Fibroblast of lung (primary cell): Measurements from ENCODE around the gene WDPCP. TPM values are rescaled to one million over a fixed set of nuclear protein-coding genes. Genes with fewer than 3 reads are reported as not detected.

Source experiments
- DNase-seq, 2 donors: peaks; one replicate each; pipeline versions ENCODE4 v3.0.0 to v3.0.0-alpha.2; 2010; ENCODE audit warnings: low read depth in 2 of 2
- H2AFZ ChIP-seq: 2 replicates; pipeline ENCODE4 v1.5.1; 2012; ENCODE audit warnings: low read length, control low read depth, inconsistent platforms
- H3K27ac ChIP-seq: 2 replicates; pipeline ENCODE4 v1.5.1; 2011; ENCODE audit warnings: low read length, control low read depth; ENCODE audit not compliant: insufficient read depth
- H3K27me3 ChIP-seq: 2 replicates; pipeline ENCODE4 v1.5.1; 2011; ENCODE audit warnings: mild to moderate bottlenecking, low read length; ENCODE audit not compliant: control insufficient read depth, insufficient read depth
- H3K36me3 ChIP-seq: 2 replicates; pipeline ENCODE4 v1.5.1; 2011; ENCODE audit warnings: low read length; ENCODE audit not compliant: control insufficient read depth, insufficient read depth
- H3K4me1 ChIP-seq: 2 replicates; pipeline ENCODE4 v1.5.1; 2011; ENCODE audit warnings: low read length; ENCODE audit not compliant: control insufficient read depth, insufficient read depth; ENCODE audit errors: extremely low read depth
- H3K4me2 ChIP-seq: 2 replicates; pipeline ENCODE4 v1.5.1; 2011; ENCODE audit warnings: low read length, control low read depth; ENCODE audit not compliant: insufficient read depth; ENCODE audit errors: extremely low read depth
- H3K4me3 ChIP-seq, 4 experiments: fragments of 200-600 bp in 1 of 4; sonication (generic) in 1 of 4; replicated peaks in 1 of 4; 2 replicates each; pipeline ENCODE4 v1.5.1; 2011 to 2016; ENCODE audit warnings: low read length in 4 of 4, low read depth in 3 of 4, mild to moderate bottlenecking in 3 of 4, control low read depth in 2 of 4, inconsistent platforms in 1 of 4, mixed read lengths in 1 of 4; ENCODE audit not compliant: insufficient read depth in 1 of 4; ENCODE audit errors: control extremely low read depth in 1 of 4
- H3K79me2 ChIP-seq: 2 replicates; pipeline ENCODE4 v1.5.1; 2012; ENCODE audit warnings: mild to moderate bottlenecking, low read length, inconsistent platforms; ENCODE audit not compliant: control insufficient read depth, insufficient read depth
- H3K9ac ChIP-seq: 2 replicates; pipeline ENCODE4 v1.5.1; 2011; ENCODE audit warnings: mild to moderate bottlenecking, low read length, control low read depth; ENCODE audit not compliant: insufficient read depth
- H3K9me3 ChIP-seq: 2 replicates; pipeline ENCODE4 v1.5.1; 2012; ENCODE audit warnings: low read depth, low read length; ENCODE audit not compliant: control insufficient read depth, insufficient read depth
- H4K20me1 ChIP-seq: 2 replicates; pipeline ENCODE4 v1.5.1; 2011; ENCODE audit warnings: low read length; ENCODE audit not compliant: control insufficient read depth, insufficient read depth; ENCODE audit errors: extremely low read depth
- EZH2 ChIP-seq: IDR thresholded peaks from 2 replicates; pipeline ENCODE4 v1.5.1; 2012; ENCODE audit warnings: low read length, control low read depth, mild to moderate bottlenecking; ENCODE audit errors: missing control alignments
- polyA plus RNA-seq, 2 donors: library from polyadenylated mRNA; depleted of rRNA in 1 of 2; stranded (reverse) in 1 of 2; unstranded in 1 of 2; fragments of >200 nt; gene quantifications; 2 replicates each; pipeline ENCODE4 v1.2.1, GENCODE V29; 2011 to 2012; ENCODE audit warnings: missing spikeins in 1 of 2
- total RNA-seq: library from RNA; depleted of rRNA; stranded (reverse); fragments of >200 nt; gene quantifications from 2 replicates; pipeline ENCODE4 v1.2.1, GENCODE V29; 2014
- TF ChIP-seq, protein P1 (sequence below), 2 donors: IDR thresholded peaks in 1 of 2; conservative IDR thresholded peaks in 1 of 2; 1 replicate in 1 of 2; 2 replicates in 1 of 2; pipeline ENCODE4 v1.5.1; 2011 to 2012; ENCODE audit warnings: low read length in 2 of 2, control low read depth in 1 of 2, inconsistent platforms in 1 of 2, low read depth in 1 of 2, mild to moderate bottlenecking in 1 of 2

The WDPCP gene
- total and polyA plus RNA-seq, 2 donors (not counting 1 experiment from before 2014, with no cell fraction given), result 5.2 to 8.4 TPM

DNA sequence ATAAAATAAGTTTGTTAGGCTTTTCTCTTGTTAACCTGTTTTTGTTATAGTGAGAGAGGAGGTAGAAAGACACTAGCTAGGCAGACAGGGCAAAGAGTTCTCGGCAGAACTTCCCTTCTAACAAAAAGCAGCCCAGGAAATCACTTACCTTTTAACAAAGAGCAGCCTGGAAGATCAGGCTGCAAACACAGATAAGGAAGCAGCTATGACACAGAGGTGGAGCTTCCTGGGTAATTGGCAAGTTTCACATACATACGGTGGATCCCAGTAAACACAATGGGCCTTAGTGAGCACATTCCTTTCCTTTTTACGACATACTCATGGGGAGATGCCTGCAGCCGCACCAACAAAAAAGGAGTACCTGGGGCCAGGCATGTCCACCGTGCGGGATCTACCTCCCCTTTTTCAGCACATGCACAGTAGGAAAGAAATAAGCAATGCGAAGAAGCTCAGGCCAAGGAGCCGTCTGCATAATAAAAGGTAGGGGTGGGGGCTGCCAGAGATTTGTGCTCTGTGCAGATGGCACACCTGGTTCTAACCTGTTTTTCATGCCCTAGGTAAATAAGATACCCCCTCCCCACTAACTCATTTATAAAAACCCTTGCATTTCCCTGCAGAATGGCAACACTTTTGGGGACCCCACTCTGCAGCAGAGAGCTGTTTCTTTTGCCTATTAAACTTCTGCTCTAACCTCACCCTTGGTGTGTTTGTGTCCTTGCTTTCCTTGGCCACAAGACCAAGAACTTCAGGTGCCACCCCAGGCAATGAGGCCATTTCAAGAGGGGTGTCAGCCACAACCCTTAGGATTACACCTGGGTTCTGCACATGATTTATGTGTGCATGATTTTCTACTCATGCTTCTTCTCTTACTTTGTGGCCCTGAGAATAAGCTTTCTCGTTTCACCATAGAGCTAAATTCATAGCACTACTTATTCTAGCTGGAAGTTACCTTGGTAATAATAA is 27.0 kb upstream of the WDPCP start:
- Histone ChIP-seq H3K27ac (no peak overlapping the region), H3K27me3 (no peaks in the 10 kb centered on the region), H2AFZ (no peak overlapping the region), H3K9ac (no peak overlapping the region), H3K4me1 (no peaks in the 10 kb centered on the region), H3K36me3 (no peaks in the 10 kb centered on the region), H4K20me1 (no peaks in the 10 kb centered on the region), H3K4me3 (no peak overlapping the region), H3K4me2 (no peak overlapping the region), H3K9me3 (no peaks in the 10 kb centered on the region), H3K79me2 (no peaks in the 10 kb centered on the region)
- TF ChIP-seq, protein P1, sequence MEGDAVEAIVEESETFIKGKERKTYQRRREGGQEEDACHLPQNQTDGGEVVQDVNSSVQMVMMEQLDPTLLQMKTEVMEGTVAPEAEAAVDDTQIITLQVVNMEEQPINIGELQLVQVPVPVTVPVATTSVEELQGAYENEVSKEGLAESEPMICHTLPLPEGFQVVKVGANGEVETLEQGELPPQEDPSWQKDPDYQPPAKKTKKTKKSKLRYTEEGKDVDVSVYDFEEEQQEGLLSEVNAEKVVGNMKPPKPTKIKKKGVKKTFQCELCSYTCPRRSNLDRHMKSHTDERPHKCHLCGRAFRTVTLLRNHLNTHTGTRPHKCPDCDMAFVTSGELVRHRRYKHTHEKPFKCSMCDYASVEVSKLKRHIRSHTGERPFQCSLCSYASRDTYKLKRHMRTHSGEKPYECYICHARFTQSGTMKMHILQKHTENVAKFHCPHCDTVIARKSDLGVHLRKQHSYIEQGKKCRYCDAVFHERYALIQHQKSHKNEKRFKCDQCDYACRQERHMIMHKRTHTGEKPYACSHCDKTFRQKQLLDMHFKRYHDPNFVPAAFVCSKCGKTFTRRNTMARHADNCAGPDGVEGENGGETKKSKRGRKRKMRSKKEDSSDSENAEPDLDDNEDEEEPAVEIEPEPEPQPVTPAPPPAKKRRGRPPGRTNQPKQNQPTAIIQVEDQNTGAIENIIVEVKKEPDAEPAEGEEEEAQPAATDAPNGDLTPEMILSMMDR (conservative IDR thresholded peaks at IDR 0.05 in 1 of 2, IDR thresholded peaks at IDR 0.05 in 1 of 2; ENCODE audit: low read depth in 1 of 2, low read length in 2 of 2), result no peak
- no peak for TF ChIP-seq EZH2
- peak in 1 of 2 donors; percentile 64 for DNase-seq

DNA sequence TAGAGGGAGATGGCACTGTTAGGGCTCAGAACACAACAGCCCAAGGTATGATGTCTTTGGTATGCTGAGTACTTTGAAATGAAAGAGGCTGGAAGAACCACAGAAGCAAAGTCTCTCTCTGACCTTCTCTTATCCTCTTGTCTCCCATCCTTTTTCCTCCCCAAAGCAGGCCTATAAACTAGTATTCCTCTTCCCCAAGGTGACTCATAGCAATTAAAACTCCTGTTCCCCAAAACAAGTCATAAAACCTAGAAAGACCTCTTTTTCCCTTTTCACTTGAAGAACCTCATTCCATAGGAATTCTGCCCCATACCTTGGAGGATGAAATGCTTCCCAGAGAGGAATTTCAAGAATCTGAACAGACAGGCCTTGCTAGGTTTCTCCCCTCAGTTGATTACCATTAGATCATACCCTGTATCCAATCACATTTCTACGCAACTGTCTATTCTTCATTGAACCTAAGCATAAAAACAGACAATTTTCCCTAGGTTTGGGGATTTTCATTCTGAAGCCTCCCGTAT is 26.2 kb upstream of the WDPCP start:
- H3K4me1 ChIP-seq, result no peaks in the 10 kb centered on the region
- no peak overlapping the region for H3K27ac ChIP-seq
- no peak overlapping the region for H3K4me2 ChIP-seq
- no peaks in the 10 kb centered on the region for H3K9me3 ChIP-seq
- no peak overlapping the region for H2AFZ ChIP-seq
- H3K36me3 ChIP-seq, result no peaks in the 10 kb centered on the region
- H4K20me1 ChIP-seq, result no peaks in the 10 kb centered on the region
- H3K9ac ChIP-seq, result no peak overlapping the region
- no peaks in the 10 kb centered on the region for H3K27me3 ChIP-seq
- TF ChIP-seq, protein P1 (conservative IDR thresholded peaks at IDR 0.05 in 1 of 2, IDR thresholded peaks at IDR 0.05 in 1 of 2; ENCODE audit: low read depth in 1 of 2, low read length in 2 of 2), result no peak
- TF ChIP-seq EZH2, result no peak
- no peak overlapping the region for H3K4me3 ChIP-seq
- DNase-seq, result peak in 1 of 2 donors; percentile 84
- H3K79me2 ChIP-seq, result no peaks in the 10 kb centered on the region

DNA sequence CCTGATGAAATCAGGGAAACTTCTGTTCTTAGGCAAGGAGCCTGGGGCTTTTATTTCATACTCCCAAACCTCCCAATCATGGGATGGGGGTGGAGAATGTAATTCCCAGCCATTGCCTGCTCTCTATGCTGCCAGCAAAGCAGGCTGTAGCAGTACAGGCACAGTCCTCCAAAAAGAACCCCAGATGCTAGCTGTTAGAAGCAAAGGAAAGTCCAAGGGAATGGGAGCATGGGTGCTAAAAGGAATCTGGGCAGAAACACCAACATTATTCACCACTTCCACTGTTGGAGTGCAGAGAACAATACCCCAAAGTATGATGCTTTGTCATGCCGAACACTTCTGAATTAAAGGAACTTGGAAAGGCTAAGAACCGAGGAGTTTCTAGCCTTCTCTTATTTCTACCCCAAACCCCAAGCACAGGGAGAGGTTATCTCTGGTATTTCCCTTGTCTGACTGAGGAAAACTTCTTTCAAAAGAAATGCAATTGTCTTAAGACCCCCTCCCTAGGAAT is 25.2 kb upstream of the WDPCP start:
- Histone ChIP-seq H3K27ac (no peak overlapping the region), H4K20me1 (no peaks in the 10 kb centered on the region), H3K79me2 (no peaks in the 10 kb centered on the region), H3K9ac (no peak overlapping the region), H3K9me3 (no peaks in the 10 kb centered on the region), H2AFZ (no peak overlapping the region), H3K4me3 (no peak overlapping the region), H3K4me1 (no peaks in the 10 kb centered on the region), H3K4me2 (no peak overlapping the region), H3K36me3 (no peaks in the 10 kb centered on the region), H3K27me3 (no peaks in the 10 kb centered on the region)
- peak in 1 of 2 donors; percentile 67 for DNase-seq
- TF ChIP-seq, protein P1 (conservative IDR thresholded peaks at IDR 0.05 in 1 of 2, IDR thresholded peaks at IDR 0.05 in 1 of 2; ENCODE audit: low read depth in 1 of 2, low read length in 2 of 2), result no peak
- TF ChIP-seq EZH2, result no peak
